Glutamatergic neuron (in vitro differentiated cells): ENCODE results near the gene USP20. TPM values are rescaled to one million over a fixed set of nuclear protein-coding genes. Genes with fewer than 3 reads are reported as not detected.

Experiments
- DNase-seq: peaks from one replicate; pipeline ENCODE4 v3.0.0; 2022
- H3K27ac Mint-ChIP-seq: one replicate; pipeline ENCODE4 v1.8.0; 2020; ENCODE audit warnings: mild to moderate bottlenecking, mixed read lengths, inconsistent platforms; ENCODE audit not compliant: unreplicated experiment
- H3K27me3 Mint-ChIP-seq: one replicate; pipeline ENCODE4 v1.8.0; 2020; ENCODE audit warnings: mild to moderate bottlenecking, moderate library complexity, mixed read lengths, inconsistent platforms; ENCODE audit not compliant: unreplicated experiment
- H3K36me3 Mint-ChIP-seq: one replicate; pipeline ENCODE4 v1.8.0; 2020; ENCODE audit warnings: mild to moderate bottlenecking, mixed read lengths, inconsistent platforms; ENCODE audit not compliant: unreplicated experiment
- H3K4me1 Mint-ChIP-seq: one replicate; pipeline ENCODE4 v1.8.0; 2020; ENCODE audit warnings: mild to moderate bottlenecking, low read depth, mixed read lengths, inconsistent platforms; ENCODE audit not compliant: unreplicated experiment
- H3K4me3 Mint-ChIP-seq: one replicate; pipeline ENCODE4 v1.8.0; 2020; ENCODE audit warnings: mild to moderate bottlenecking, mixed read lengths, inconsistent platforms; ENCODE audit not compliant: unreplicated experiment
- H3K9me3 Mint-ChIP-seq: one replicate; pipeline ENCODE4 v1.8.0; 2020; ENCODE audit warnings: mild to moderate bottlenecking, moderate library complexity, mixed read lengths, inconsistent platforms; ENCODE audit not compliant: unreplicated experiment
- CTCF ChIP-seq: fragments of 200-600 bp; sonication (generic); IDR thresholded peaks from one replicate; pipeline ENCODE4 v1.5.0; 2021; ENCODE audit not compliant: partially characterized antibody, unreplicated experiment
- microRNA-seq: library from miRNA; unstranded; fragments of <30 nt; microRNA quantifications from one replicate; pipeline ENCODE4, GENCODE V29; 2020; ENCODE audit not compliant: unreplicated experiment
- total RNA-seq: library from RNA; stranded (reverse); fragmentation: NEBNext Ultra II Directional; extraction: Animal tissue kit (Norgen Biotek cat#: 25700); gene quantifications from one replicate; pipeline ENCODE4 v1.2.1, GENCODE V29; 2021; ENCODE audit not compliant: unreplicated experiment

USP20 gene
- total RNA-seq, 1 donor from 2014 or later, result 93.5 TPM

GRCh38 chr9:129930743-129931142, 95.5 kb downstream of the USP20 start:
- H3K27ac Mint-ChIP-seq, result no peak overlapping the region
- no peak for DNase-seq
- H3K4me3 Mint-ChIP-seq, result no peak overlapping the region
- H3K4me1 Mint-ChIP-seq, result peaks cover 34% of the 10 kb centered on the region
- peaks cover 3% of the 10 kb centered on the region for H3K9me3 Mint-ChIP-seq
- no peaks in the 10 kb centered on the region for H3K36me3 Mint-ChIP-seq
- TF ChIP-seq CTCF, result no peak
- peaks cover 2% of the 10 kb centered on the region for H3K27me3 Mint-ChIP-seq

Small RNA genes lying within 50 kb of the gene (microRNA-seq; reads per million reads assigned to microRNA genes)
- gene MIR6855, result 3.7 reads per million, percentile 27 among the genes with 10 or more reads in this experiment

Other genes starting within 250 kb of the USP20 start
- gene C9orf50, start 214.4 kb upstream of the USP20 start, total RNA-seq, result 0.56 TPM
- 62.6 TPM for gene NTMT1, start 209.3 kb upstream of the USP20 start, total RNA-seq
- 25.4 TPM for gene ASB6, start 193.3 kb upstream of the USP20 start, total RNA-seq
- gene PRRX2, start 169.8 kb upstream of the USP20 start, total RNA-seq, result 2.3 TPM
- 1.0 TPM for gene PTGES, start 82.4 kb upstream of the USP20 start, total RNA-seq
- gene TOR1B, start 32.3 kb upstream of the USP20 start, total RNA-seq, result 33.5 TPM
- 42.3 TPM for gene TOR1A, start 11.3 kb upstream of the USP20 start, total RNA-seq
- gene C9orf78, start 183 bp upstream of the USP20 start, total RNA-seq, result 46.1 TPM
- gene FNBP1, start 207.7 kb downstream of the USP20 start, total RNA-seq, result 80.4 TPM
- gene GPR107, start 218.4 kb downstream of the USP20 start, total RNA-seq, result 48.2 TPM